Activated T-helper 17 cell treated with anti-CD3 and anti-CD28 coated beads, Interleukin-2, amount 50 U/mL, for 72 hours (primary cell): Measurements from ENCODE around the gene LRP2BP. TPM values are rescaled to one million over a fixed set of nuclear protein-coding genes. Genes with fewer than 3 reads are reported as not detected.
A peak's percentile ranks its signal among the peaks of the same experiment; 100 is the strongest.
"Not testable (repeated sequence)": the region's sequence is repeated elsewhere in the genome, so short reads cannot be mapped to it uniquely, and the experiment has no call there.

Source experiments
- ATAC-seq: fragments of 150-1000 bp; cut with Tn5 transposase; replicated peaks from 2 replicates; pipeline ENCODE4 v1.10.0; 2021; ENCODE audit warnings: mild to moderate bottlenecking, moderate library complexity
- H3K27ac Mint-ChIP-seq: one replicate; pipeline ENCODE4 v1.8.0; 2022; ENCODE audit warnings: mixed read lengths
- H3K27me3 Mint-ChIP-seq: one replicate; pipeline ENCODE4 v1.8.0; 2022; ENCODE audit warnings: mixed read lengths
- H3K36me3 Mint-ChIP-seq: one replicate; pipeline ENCODE4 v1.8.0; 2022; ENCODE audit warnings: low read depth, mild to moderate bottlenecking, mixed read lengths
- H3K4me1 Mint-ChIP-seq: one replicate; pipeline ENCODE4 v1.8.0; 2022; ENCODE audit warnings: mixed read lengths
- H3K4me3 Mint-ChIP-seq: one replicate; pipeline ENCODE4 v1.8.0; 2022; ENCODE audit warnings: mild to moderate bottlenecking, mixed read lengths
- H3K9me3 Mint-ChIP-seq: one replicate; pipeline ENCODE4 v1.8.0; 2022; ENCODE audit warnings: mixed read lengths
- total RNA-seq, 2 donors: library from RNA; stranded (reverse); gene quantifications; one replicate each; pipeline ENCODE4 v1.2.3, GENCODE V29; 2022

Gene LRP2BP
- total RNA-seq, 2 donors from 2014 or later: 1.2 to 5.7 TPM

DNA sequence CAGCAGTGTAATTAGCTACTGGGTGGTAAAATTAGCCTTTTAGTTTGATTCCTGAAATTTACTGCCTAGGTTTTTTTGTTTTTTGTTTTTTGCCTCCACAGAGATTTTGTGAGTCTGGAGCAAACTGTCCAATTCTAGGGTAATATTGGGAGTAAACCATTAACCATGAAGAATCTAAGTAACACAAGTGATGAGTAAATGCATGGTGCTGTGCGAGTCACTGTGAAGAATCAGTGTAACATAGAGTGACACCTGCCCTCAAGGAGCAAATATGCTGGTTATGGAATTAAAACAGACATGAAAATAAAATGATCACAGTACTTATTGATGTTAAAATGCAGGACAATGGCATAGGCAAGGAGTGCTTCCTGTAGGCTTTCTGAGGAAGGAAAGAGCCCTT is 60.1 kb downstream of the LRP2BP start:
- H3K36me3 Mint-ChIP-seq: peaks cover 44% of the 10 kb centered on the region
- peaks cover 18% of the 10 kb centered on the region for H3K4me1 Mint-ChIP-seq
- no peaks in the 10 kb centered on the region for H3K9me3 Mint-ChIP-seq
- ATAC-seq: peak; percentile 55
- no peak overlapping the region for H3K27ac Mint-ChIP-seq
- no peaks in the 10 kb centered on the region for H3K27me3 Mint-ChIP-seq
- no peak overlapping the region for H3K4me3 Mint-ChIP-seq

GRCh38 chr4:185334326-185334725 is 61.4 kb downstream of the LRP2BP start:
- peaks cover 14% of the 10 kb centered on the region for H3K4me1 Mint-ChIP-seq
- H3K36me3 Mint-ChIP-seq: peaks cover 40% of the 10 kb centered on the region
- H3K27ac Mint-ChIP-seq: no peak overlapping the region
- H3K27me3 Mint-ChIP-seq: no peaks in the 10 kb centered on the region
- ATAC-seq: no peak
- no peaks in the 10 kb centered on the region for H3K9me3 Mint-ChIP-seq
- no peak overlapping the region for H3K4me3 Mint-ChIP-seq

DNA sequence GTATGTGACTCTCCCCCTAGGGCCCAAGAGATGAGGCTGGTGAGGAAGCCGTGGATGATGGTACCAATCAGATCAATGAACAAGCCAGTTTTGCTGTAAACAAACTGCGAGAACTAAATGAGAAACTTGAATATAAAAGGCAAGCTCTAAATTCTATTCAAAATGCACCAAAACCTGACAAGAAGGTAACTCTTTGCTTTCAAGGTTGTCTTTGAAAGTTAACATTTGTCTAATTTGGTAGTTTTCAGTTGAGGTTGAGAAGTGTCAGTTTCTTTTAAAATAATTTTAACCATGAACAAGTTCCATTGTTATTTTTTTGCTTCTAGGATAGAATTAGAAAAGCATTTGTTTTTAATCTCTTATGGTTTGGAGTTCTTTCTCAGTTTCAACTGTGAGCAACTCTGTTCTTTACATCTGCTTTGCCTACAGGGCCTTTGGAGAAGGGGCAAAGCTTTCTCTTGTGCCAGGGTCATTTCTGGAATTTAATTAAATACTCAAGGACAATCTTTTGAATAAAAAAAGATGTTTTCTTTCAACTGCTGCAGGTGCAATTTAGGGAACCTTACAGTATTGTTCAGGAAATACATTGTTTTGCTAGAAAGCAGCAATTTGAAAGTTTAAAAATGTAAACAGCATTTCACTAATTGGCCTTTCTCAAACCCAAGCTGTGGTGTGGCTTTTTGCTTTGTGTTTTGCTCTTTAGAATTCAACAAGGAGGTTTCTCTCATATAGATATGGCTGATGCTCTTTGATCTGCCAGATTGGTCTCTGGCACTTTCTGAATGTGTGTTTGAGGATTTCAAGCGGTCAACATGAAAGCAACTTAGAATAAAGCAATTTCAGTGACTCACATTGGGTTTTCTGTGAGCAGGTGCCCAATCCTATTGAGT is 62.9 kb downstream of the LRP2BP start:
- Mint-ChIP-seq H3K4me1 (peaks cover 12% of the 10 kb centered on the region), H3K27ac (peak overlapping the region; percentile 51), H3K36me3 (peaks cover 31% of the 10 kb centered on the region), H3K4me3 (no peak overlapping the region), H3K27me3 (no peaks in the 10 kb centered on the region), H3K9me3 (no peaks in the 10 kb centered on the region)
- ATAC-seq: peak; percentile 90

- not testable (repeated sequence) for ATAC-seq, H3K9me3 Mint-ChIP-seq, H3K4me3 Mint-ChIP-seq, H3K27me3 Mint-ChIP-seq
- peaks cover 12% of the 10 kb centered on the region for H3K4me1 Mint-ChIP-seq
- H3K27ac Mint-ChIP-seq: peak overlapping the region; percentile 50
- peaks cover 30% of the 10 kb centered on the region for H3K36me3 Mint-ChIP-seq
Observed at GRCh38 chr4:185329879-185330510, 65.7 kb downstream of the LRP2BP start.

DNA sequence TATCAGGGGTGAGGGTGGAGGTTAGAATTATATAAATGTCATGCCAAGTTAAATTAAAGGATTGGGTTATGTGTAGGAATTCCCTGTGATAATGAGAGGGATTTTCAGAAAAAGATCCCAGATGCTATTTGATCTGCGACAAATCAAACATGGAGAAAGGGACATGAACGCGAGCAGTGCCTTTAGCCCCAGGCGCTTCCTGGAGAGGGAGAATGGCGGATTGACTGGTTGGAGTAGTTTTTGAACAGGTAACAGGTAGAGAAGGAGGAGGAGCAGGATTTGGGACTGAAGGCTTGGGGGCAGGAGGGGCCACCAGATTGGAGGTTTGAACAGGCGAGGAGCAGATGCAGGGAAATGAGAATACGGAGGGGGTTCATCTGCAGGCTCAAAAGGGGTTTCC is 67.1 kb downstream of the LRP2BP start:
- no peaks in the 10 kb centered on the region for H3K27me3 Mint-ChIP-seq
- H3K4me1 Mint-ChIP-seq: peaks cover 12% of the 10 kb centered on the region
- H3K4me3 Mint-ChIP-seq: no peak overlapping the region
- ATAC-seq: no peak
- no peak overlapping the region for H3K27ac Mint-ChIP-seq
- H3K9me3 Mint-ChIP-seq: no peaks in the 10 kb centered on the region
- H3K36me3 Mint-ChIP-seq: peaks cover 33% of the 10 kb centered on the region

DNA sequence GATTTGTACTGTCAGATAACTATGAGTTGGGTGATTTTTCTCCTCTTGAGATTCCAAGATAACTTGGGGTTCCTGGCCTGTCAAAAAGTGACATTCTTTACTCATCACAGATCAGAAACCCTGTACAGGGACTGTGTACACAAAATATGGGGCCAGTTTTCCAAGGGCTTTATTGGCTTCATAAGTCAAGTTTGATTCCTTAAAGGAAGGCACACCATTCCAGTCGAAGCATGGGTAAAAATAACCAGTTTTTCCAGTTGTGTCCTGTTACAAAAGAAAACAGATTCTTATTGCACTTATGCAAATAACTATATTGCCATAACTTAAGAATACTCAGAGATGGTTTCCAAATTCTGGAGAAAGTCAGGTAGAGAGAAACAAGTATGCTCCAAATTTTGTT is 70.0 kb downstream of the LRP2BP start:
- H3K4me3 Mint-ChIP-seq: not testable (repeated sequence)

DNA sequence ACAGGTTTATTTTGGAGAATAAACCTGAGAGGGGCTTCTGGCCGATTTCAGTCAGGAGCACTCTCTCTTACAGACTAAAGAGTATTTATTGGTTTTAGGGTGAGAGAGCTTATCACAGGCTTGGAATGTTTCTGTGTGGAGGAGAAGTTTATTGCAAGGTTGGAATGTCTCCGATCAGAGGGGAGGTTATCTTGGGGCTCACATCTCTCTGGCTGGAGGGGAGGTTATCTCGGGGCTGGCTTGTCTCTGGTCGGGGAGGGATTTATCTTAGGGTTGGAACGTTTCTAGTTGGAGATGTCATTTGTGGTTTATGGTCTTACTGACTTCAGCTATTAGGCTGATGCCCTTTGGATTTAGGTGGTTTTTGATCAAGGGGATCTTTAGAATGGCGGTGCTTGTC is 71.4 kb downstream of the LRP2BP start:
- not testable (repeated sequence) for H3K27me3 Mint-ChIP-seq, ATAC-seq, H3K27ac Mint-ChIP-seq, H3K4me1 Mint-ChIP-seq, H3K4me3 Mint-ChIP-seq, H3K9me3 Mint-ChIP-seq
- H3K36me3 Mint-ChIP-seq: peaks cover 38% of the 10 kb centered on the region

More for the DNA sequence above, 70.0 kb downstream of the LRP2BP start:
- not testable (repeated sequence) for H3K4me1 Mint-ChIP-seq, H3K9me3 Mint-ChIP-seq, ATAC-seq, H3K27ac Mint-ChIP-seq, H3K27me3 Mint-ChIP-seq
- H3K36me3 Mint-ChIP-seq: peaks cover 36% of the 10 kb centered on the region

DNA sequence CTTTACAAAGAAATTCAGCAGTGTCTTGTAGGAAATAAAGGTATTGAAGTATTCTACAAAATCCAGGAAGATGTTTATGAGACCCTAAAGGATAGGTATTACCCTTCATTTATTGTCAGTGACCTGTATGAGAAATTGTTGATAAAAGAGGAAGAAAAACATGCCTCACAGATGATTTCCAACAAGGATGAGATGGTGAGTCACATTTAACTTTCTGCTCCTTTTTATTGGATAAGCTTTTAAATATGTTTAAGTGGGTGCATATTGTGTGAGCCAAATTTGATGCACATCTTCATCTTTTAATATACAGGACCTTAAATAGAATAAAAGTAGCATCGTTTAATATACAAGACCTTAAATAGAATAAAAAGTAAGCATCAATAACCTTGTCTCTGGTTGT is 72.1 kb downstream of the LRP2BP start:
- Mint-ChIP-seq H3K36me3 (peaks cover 34% of the 10 kb centered on the region), H3K27ac (no peak overlapping the region), H3K4me3 (no peak overlapping the region), H3K27me3 (no peaks in the 10 kb centered on the region), H3K9me3 (no peaks in the 10 kb centered on the region), H3K4me1 (no peaks in the 10 kb centered on the region)
- ATAC-seq: no peak

DNA sequence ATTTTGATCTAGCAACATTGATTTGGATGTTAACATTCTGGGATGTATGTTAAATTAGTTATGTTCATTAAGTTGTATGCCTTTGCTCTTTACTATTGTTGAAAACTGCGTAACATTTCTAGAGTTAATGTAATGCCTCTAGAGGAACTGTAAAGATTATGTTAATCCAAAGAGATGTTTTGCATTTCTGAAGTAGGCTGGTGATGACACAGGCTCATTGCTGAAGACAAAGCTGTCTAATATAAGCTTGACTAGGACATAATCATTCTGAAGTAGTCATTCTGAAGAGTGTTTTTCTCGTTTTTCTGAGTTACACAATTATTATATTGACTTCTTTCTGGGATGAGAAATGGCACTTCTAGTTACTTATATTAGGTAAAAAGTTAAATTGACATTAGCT is 72.9 kb downstream of the LRP2BP start:
- no peaks in the 10 kb centered on the region for H3K27me3 Mint-ChIP-seq
- no peak overlapping the region for H3K4me3 Mint-ChIP-seq
- H3K27ac Mint-ChIP-seq: no peak overlapping the region
- no peaks in the 10 kb centered on the region for H3K9me3 Mint-ChIP-seq
- H3K4me1 Mint-ChIP-seq: no peaks in the 10 kb centered on the region
- H3K36me3 Mint-ChIP-seq: peaks cover 33% of the 10 kb centered on the region
- ATAC-seq: no peak

DNA sequence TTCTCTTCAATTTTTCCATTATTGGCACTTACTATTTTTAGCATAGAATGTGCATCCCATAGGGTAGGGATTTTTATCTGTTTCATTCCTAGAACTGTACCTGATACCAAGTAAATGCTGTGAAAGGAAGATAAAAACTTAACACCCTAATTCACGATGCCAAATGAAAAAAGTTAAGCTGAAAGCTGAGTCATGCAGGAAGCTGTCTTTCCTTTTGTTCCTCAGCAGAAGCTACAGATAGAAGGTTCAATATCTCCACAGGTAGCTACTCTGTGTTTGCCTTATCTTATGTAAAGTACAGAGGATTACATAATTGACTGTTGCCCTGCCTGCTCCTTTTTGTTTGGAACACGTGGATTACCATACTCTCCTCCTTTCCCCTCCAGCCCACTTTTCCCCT is 77.0 kb downstream of the LRP2BP start:
- Mint-ChIP-seq H3K36me3 (peaks cover 48% of the 10 kb centered on the region), H3K9me3 (no peaks in the 10 kb centered on the region), H3K4me3 (no peak overlapping the region), H3K27ac (no peak overlapping the region), H3K27me3 (no peaks in the 10 kb centered on the region), H3K4me1 (no peaks in the 10 kb centered on the region)
- peak; percentile 34 for ATAC-seq

GRCh38 chr4:185317880-185318279 is 77.8 kb downstream of the LRP2BP start:
- Mint-ChIP-seq H3K36me3 (peaks cover 52% of the 10 kb centered on the region), H3K4me3 (no peak overlapping the region), H3K27ac (no peak overlapping the region), H3K27me3 (no peaks in the 10 kb centered on the region), H3K9me3 (no peaks in the 10 kb centered on the region), H3K4me1 (no peaks in the 10 kb centered on the region)
- ATAC-seq: no peak

DNA sequence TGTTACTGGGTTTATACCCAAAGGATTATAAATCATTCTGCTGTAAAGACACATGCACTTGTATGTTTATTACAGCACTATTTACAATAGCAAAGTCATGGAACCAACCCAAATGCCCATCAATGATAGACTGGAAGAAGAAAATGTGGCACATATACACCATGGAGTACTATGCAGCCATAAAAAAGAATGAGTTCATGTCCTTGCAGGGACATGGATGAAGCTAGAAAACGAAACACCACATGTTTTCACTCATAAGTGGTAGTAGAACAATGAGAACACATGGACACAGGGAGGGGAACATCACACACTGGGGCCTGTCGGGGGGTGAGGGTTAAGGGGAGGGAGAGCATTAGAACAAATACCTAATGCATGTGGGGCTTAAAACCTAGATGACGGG is 78.3 kb downstream of the LRP2BP start:
- not testable (repeated sequence) for H3K9me3 Mint-ChIP-seq, H3K4me1 Mint-ChIP-seq, ATAC-seq, H3K27me3 Mint-ChIP-seq, H3K27ac Mint-ChIP-seq, H3K4me3 Mint-ChIP-seq
- peaks cover 56% of the 10 kb centered on the region for H3K36me3 Mint-ChIP-seq
